ENCODE results near the gene GSG1L2. TPM values are rescaled to one million over a fixed set of nuclear protein-coding genes. Genes with fewer than 3 reads are reported as not detected.

Gene GSG1L2
- total RNA-seq, 2 donors from 2014 or later = not detected

DNA sequence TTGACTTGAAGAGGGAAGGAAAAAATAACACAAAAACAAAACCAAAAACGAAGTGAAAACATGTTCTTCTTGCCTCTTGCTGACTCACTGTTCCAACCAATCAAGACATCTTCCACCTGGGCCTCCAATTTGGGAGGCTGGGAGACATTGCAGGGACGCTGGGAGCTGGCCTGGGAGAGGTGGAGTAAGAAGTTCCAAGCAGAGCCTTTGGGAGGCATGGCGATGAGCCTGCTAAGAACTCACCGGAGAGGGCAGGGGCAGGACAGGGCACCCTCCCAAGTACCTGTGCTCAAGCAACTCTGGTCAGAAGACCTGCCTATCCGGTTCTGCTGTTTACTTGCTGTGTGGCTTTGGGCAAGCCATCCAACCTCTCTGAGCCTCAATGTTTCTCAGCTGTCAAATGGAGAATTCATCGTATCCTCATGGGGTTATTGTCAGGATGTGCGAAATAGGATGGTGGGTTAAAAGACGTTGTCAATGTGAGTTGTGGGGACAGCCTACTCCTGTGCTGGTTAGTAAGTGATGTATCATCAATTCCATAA lies 3.0 kb upstream of the GSG1L2 start:
- Histone ChIP-seq H3K27ac (no peak overlapping the region), H3K9me3 (no peaks in the 10 kb centered on the region), H3K9ac (ENCODE audit: low read depth in 2 of 2, low read length in 2 of 2) (no peak overlapping the region), H3K4me1 (no peaks in the 10 kb centered on the region), H3K27me3 (no peaks in the 10 kb centered on the region), H3K4me3 (no peak overlapping the region), H3K36me3 (no peaks in the 10 kb centered on the region)
- no peak for DNase-seq
- TF ChIP-seq, protein P1, sequence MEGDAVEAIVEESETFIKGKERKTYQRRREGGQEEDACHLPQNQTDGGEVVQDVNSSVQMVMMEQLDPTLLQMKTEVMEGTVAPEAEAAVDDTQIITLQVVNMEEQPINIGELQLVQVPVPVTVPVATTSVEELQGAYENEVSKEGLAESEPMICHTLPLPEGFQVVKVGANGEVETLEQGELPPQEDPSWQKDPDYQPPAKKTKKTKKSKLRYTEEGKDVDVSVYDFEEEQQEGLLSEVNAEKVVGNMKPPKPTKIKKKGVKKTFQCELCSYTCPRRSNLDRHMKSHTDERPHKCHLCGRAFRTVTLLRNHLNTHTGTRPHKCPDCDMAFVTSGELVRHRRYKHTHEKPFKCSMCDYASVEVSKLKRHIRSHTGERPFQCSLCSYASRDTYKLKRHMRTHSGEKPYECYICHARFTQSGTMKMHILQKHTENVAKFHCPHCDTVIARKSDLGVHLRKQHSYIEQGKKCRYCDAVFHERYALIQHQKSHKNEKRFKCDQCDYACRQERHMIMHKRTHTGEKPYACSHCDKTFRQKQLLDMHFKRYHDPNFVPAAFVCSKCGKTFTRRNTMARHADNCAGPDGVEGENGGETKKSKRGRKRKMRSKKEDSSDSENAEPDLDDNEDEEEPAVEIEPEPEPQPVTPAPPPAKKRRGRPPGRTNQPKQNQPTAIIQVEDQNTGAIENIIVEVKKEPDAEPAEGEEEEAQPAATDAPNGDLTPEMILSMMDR (IDR thresholded peaks at IDR 0.05) = no peak
- intact Hi-C loops (cut with DNase I) = no loop called here

GRCh38 chr17:9824094-9824493 lies 2.2 kb upstream of the GSG1L2 start:
- no peaks in the 10 kb centered on the region for H3K9me3 ChIP-seq
- no peak overlapping the region for H3K9ac ChIP-seq (ENCODE audit: low read depth in 2 of 2, low read length in 2 of 2)
- H3K27me3 ChIP-seq = no peaks in the 10 kb centered on the region
- no peaks in the 10 kb centered on the region for H3K36me3 ChIP-seq
- H3K4me3 ChIP-seq = no peak overlapping the region
- intact Hi-C loops (cut with DNase I) = no loop called here
- no peak overlapping the region for H3K27ac ChIP-seq
- H3K4me1 ChIP-seq = no peaks in the 10 kb centered on the region
- TF ChIP-seq, protein P1 (IDR thresholded peaks at IDR 0.05) = no peak
- DNase-seq = no peak

DNA sequence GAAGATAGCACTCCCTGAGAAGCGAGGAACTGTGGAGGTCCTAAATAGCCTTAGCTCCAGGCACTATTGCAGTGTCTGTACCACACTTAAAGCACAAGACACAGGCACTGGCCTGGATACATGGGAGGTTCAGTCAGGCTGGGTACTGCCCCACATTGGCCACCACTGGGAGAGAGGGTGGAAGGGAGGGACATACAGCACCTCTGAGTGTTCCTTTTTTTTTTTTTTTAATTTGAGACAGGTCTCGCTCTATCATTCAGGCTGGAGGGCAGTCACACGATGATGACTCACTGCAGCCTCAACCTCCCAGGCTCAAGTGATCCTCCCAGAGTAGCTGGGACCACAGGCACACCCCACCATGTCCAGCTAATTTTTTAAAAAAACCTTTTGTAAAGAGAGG lies 1.4 kb downstream of the GSG1L2 start:
- no peak overlapping the region for H3K4me3 ChIP-seq
- H3K27ac ChIP-seq = no peak overlapping the region
- no peaks in the 10 kb centered on the region for H3K27me3 ChIP-seq
- no peak for DNase-seq
- TF ChIP-seq, protein P1 (IDR thresholded peaks at IDR 0.05) = no peak
- no peaks in the 10 kb centered on the region for H3K36me3 ChIP-seq
- intact Hi-C loops (cut with DNase I) = no loop called here
- no peak overlapping the region for H3K9ac ChIP-seq (ENCODE audit: low read depth in 2 of 2, low read length in 2 of 2)
- no peaks in the 10 kb centered on the region for H3K9me3 ChIP-seq
- no peaks in the 10 kb centered on the region for H3K4me1 ChIP-seq

DNA sequence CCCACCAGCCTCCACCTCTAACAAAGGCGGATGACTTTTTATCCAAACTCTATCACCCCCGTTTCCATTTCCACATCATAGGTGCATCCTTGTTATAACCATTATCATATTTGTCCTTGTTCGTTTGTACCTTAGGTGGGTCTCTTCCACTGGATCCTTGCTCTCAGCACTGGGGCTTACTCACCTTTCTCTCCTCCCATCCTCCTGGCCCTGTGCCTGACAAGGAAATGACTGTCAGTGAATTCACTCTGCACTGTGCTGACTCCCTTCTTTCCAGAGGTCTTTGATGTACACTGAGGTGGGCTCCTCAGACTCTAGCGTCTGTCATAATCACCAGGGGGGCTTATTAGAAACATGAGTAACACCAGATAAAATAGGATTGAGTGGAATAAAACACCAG lies 3.1 kb downstream of the GSG1L2 start:
- TF ChIP-seq, protein P1 (IDR thresholded peaks at IDR 0.05) = no peak
- H3K9ac ChIP-seq (ENCODE audit: low read depth in 2 of 2, low read length in 2 of 2) = no peak overlapping the region
- no peaks in the 10 kb centered on the region for H3K36me3 ChIP-seq
- no peak for DNase-seq
- no peak overlapping the region for H3K27ac ChIP-seq
- intact Hi-C loops (cut with DNase I) = no loop called here
- no peak overlapping the region for H3K4me3 ChIP-seq
- no peaks in the 10 kb centered on the region for H3K27me3 ChIP-seq
- no peaks in the 10 kb centered on the region for H3K4me1 ChIP-seq
- H3K9me3 ChIP-seq = no peaks in the 10 kb centered on the region

- Histone ChIP-seq H3K27me3 (no peaks in the 10 kb centered on the region), H3K4me1 (no peaks in the 10 kb centered on the region), H3K27ac (no peak overlapping the region), H3K9me3 (no peaks in the 10 kb centered on the region), H3K4me3 (no peak overlapping the region), H3K9ac (ENCODE audit: low read depth in 2 of 2, low read length in 2 of 2) (no peak overlapping the region), H3K36me3 (no peaks in the 10 kb centered on the region)
- TF ChIP-seq, protein P1 (IDR thresholded peaks at IDR 0.05) = no peak
- intact Hi-C loops (cut with DNase I) = no loop called here
- no peak for DNase-seq
Measured at GRCh38 chr17:9817086-9817485, 4.8 kb downstream of the GSG1L2 start.
